HCT116 (cell line): ENCODE measurements around the gene MYADML2. TPM values are rescaled to one million over a fixed set of nuclear protein-coding genes. Genes with fewer than 3 reads are reported as not detected.

ENCODE experiments used
- ATAC-seq: fragments of 200-7000 bp; cut with Tn5 transposase; 2 replicates; pipeline ENCODE4 v1.9.1; 2020; ENCODE audit warnings: mild to moderate bottlenecking, moderate library complexity
- BruUV-seq: library from RNA; stranded (reverse); fragments of 400-500 nt; replicated peaks from 2 replicates; lab custom pipeline; 2021; lab: Mats Ljungman, UMichigan
- CTCF ChIA-PET: fragments of 300-600 bp; sonication (Branson Sonifier 250); formaldehyde crosslinking; loops from one replicate; lab custom pipeline; 2021; ENCODE audit warnings: antibody characterized with exemption; lab: Charles Lee
- POLR2A ChIA-PET: fragments of 300-600, 350-600 bp; sonication (Branson Sonifier 250); formaldehyde crosslinking; loops from one replicate; lab custom pipeline; 2021; ENCODE audit warnings: antibody characterized with exemption; lab: Charles Lee
- RAD21 ChIA-PET, 2 experiments: fragments of 300-600 bp; sonication (Branson Sonifier 250); formaldehyde crosslinking; loops; one replicate each; lab custom pipeline; 2023; ENCODE audit warnings: low total read pairs in 2 of 2; ENCODE audit not compliant: uncharacterized antibody in 2 of 2, unreplicated experiment in 2 of 2, low non-redundant PET in 1 of 2; lab: Charles Lee
- DNase-seq: peaks from one replicate; pipeline ENCODE4 v3.0.0-alpha.2; 2010; ENCODE audit warnings: low read depth, low spot score
- H2AFZ ChIP-seq: fragments of 200-600 bp; shearing (Covaris generic), sonication (generic); 2 replicates; pipeline ENCODE4 v1.6.1; 2017; ENCODE audit warnings: low read depth, mixed run types, mixed read lengths, antibody characterized with exemption, low read length; ENCODE audit not compliant: poor library complexity, severe bottlenecking
- H3K27ac ChIP-seq: 2 replicates; pipeline ENCODE4 v1.5.1; 2012; ENCODE audit warnings: low read depth, low read length
- H3K27me3 ChIP-seq: fragments of 200-600 bp; sonication (generic); 2 replicates; pipeline ENCODE4 v1.6.1; 2016; ENCODE audit warnings: mixed run types, low read length, mixed read lengths; ENCODE audit not compliant: insufficient read depth
- H3K36me3 ChIP-seq, 2 experiments: fragments of 200-500 bp in 1 of 2; fragments of 200-600 bp in 1 of 2; sonication (Bioruptor generic) in 1 of 2; sonication (generic) in 1 of 2; 2 replicates each; pipeline versions ENCODE4 v1.5.1 to v1.6.1; 2014 to 2016; ENCODE audit warnings: low read length in 2 of 2, inconsistent platforms in 1 of 2, mixed read lengths in 1 of 2, mixed run types in 1 of 2; ENCODE audit not compliant: insufficient read depth in 2 of 2, control insufficient read depth in 1 of 2
- H3K4me1 ChIP-seq, 2 experiments: fragments of 200-600 bp in 1 of 2; sonication (generic) in 1 of 2; 2 replicates each; pipeline versions ENCODE4 v1.5.1 to v1.6.1; 2012 to 2017; ENCODE audit warnings: low read length in 2 of 2, inconsistent platforms in 1 of 2, mild to moderate bottlenecking in 1 of 2, mixed read lengths in 1 of 2, mixed run types in 1 of 2, moderate library complexity in 1 of 2; ENCODE audit not compliant: insufficient read depth in 2 of 2, control insufficient read depth in 1 of 2
- H3K4me2 ChIP-seq: fragments of 200-600 bp; sonication (generic); 2 replicates; pipeline ENCODE4 v1.6.1; 2017; ENCODE audit warnings: mixed run types, low read length, mixed read lengths
- H3K4me3 ChIP-seq, 2 experiments: fragments of 200-600 bp in 1 of 2; sonication (generic) in 1 of 2; replicated peaks in 1 of 2; 2 replicates each; pipeline ENCODE4 v1.5.1; 2011 to 2016; ENCODE audit warnings: low read length in 2 of 2, control low read depth in 1 of 2, low read depth in 1 of 2, mild to moderate bottlenecking in 1 of 2, mixed read lengths in 1 of 2, mixed run types in 1 of 2
- H3K79me2 ChIP-seq: fragments of 200-600 bp; sonication (generic); 2 replicates; pipeline ENCODE4 v1.6.1; 2017; ENCODE audit warnings: mild to moderate bottlenecking, mixed run types, low read length, moderate library complexity, mixed read lengths; ENCODE audit not compliant: insufficient read depth
- H3K9ac ChIP-seq: fragments of 200-600 bp; sonication (generic); 2 replicates; pipeline ENCODE4 v1.6.1; 2016; ENCODE audit warnings: low read length, mixed read lengths
- H3K9me2 ChIP-seq: fragments of 200-600 bp; sonication (generic), shearing (Covaris generic); 2 replicates; pipeline ENCODE4 v1.6.1; 2017; ENCODE audit warnings: mixed run types, mild to moderate bottlenecking, moderate library complexity; ENCODE audit not compliant: insufficient read depth
- H3K9me3 ChIP-seq, 2 experiments: fragments of 200-500 bp in 1 of 2; fragments of 200-600 bp in 1 of 2; sonication (Bioruptor generic) in 1 of 2; sonication (generic) in 1 of 2; 2 replicates each; pipeline ENCODE4 v1.6.1; 2014 to 2017; ENCODE audit warnings: low read length in 2 of 2, mixed read lengths in 2 of 2, inconsistent platforms in 1 of 2, low read depth in 1 of 2, mild to moderate bottlenecking in 1 of 2, mixed run types in 1 of 2, moderate library complexity in 1 of 2; ENCODE audit not compliant: control insufficient read depth in 1 of 2, insufficient read depth in 1 of 2
- H4K20me1 ChIP-seq: fragments of 200-600 bp; sonication (generic), shearing (Covaris generic); 2 replicates; pipeline ENCODE4 v1.6.1; 2017; ENCODE audit warnings: mixed run types, mild to moderate bottlenecking, moderate library complexity; ENCODE audit not compliant: insufficient read depth
- CEBPB ChIP-seq: IDR thresholded peaks from 2 replicates; pipeline ENCODE4 v1.6.1; 2012; ENCODE audit warnings: low read depth
- EGR1 ChIP-seq: IDR thresholded peaks from 2 replicates; pipeline ENCODE4 v1.6.1; 2012; ENCODE audit warnings: low read depth
- ELF1 ChIP-seq: IDR thresholded peaks from 2 replicates; pipeline ENCODE4 v1.6.1; 2012; ENCODE audit warnings: low read depth, borderline replicate concordance
- FOSL1 ChIP-seq: IDR thresholded peaks from 2 replicates; pipeline ENCODE4 v1.6.1; 2012; ENCODE audit warnings: low read depth
- POLR2A ChIP-seq: IDR thresholded peaks from 2 replicates; pipeline ENCODE4 v1.7.0; 2011; ENCODE audit warnings: borderline replicate concordance; ENCODE audit not compliant: insufficient read depth, insufficient read length; ENCODE audit errors: extremely low read depth
- YY1 ChIP-seq: IDR thresholded peaks from 2 replicates; pipeline ENCODE4 v1.6.1; 2011; ENCODE audit warnings: low read length, low read depth, moderate library complexity, mild to moderate bottlenecking; ENCODE audit not compliant: insufficient replicate concordance; ENCODE audit errors: extremely low read depth
- ZFX ChIP-seq: fragments of 450-650 bp; IDR thresholded peaks from 2 replicates; pipeline ENCODE4 v1.6.1; 2017
- intact Hi-C: fragments of 100-400 bp; cut with micrococcal nuclease; formaldehyde crosslinking; loops from 2 replicates; pipeline ENCODE4 v1.10.0; 2022
- total RNA-seq: library from RNA; stranded (reverse); gene quantifications from one replicate; pipeline ENCODE4 v1.2.1, GENCODE V29; 2021; ENCODE audit not compliant: unreplicated experiment
- TF ChIP-seq, protein P1 (sequence below): IDR thresholded peaks from 2 replicates; pipeline ENCODE4 v1.6.1; 2012; ENCODE audit warnings: low read depth
- TF ChIP-seq, protein P2 (sequence below): IDR thresholded peaks from 2 replicates; pipeline ENCODE4 v1.6.1; 2012

Gene MYADML2
- total RNA-seq, 1 experiment from 2014 or later = not detected

DNA sequence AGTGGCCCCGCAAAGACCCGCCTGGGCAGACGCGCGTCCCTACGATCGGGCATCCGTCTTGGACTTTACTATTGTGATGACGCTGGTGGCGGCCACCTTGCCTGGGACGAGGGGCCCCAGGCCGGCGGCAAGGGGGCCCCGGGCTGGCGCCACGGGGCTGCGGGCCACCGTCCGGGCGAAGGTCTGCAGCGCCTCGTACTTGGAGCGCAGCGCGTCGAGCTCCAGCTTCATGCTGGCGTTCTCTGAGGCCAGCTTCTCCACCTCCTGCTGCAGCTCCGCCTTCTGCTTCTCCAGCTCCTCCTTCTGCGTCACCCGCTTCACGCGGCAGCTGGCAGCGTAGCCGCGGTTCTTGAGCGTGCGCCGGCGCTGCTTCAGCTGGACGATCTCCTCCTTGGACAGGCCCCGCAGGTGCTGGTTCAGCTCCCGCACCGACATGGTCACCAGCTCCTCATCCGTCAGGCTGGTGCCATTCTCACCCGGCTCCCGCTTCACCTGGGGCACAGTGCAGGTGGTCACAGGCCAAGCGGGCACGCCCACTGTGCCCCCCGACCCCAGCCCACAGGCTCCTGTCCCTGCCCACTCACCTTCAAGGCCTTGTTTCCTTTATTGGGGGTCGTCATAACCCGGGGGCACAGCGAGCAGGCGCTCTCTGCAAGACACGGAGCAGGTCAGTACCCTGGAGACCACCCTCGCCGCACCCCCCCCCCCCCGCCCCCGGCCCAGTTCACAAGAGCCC is 24.3 kb downstream of the MYADML2 start:
- Histone ChIP-seq H3K9ac (peak overlapping the region; percentile 65), H3K4me3 (peak overlapping the region in 1 of 2 experiments; percentile 36; a peak in 2 of 4 replicates), H3K4me2 (peak overlapping the region; percentile 80), H3K4me1 (peaks cover 35 to 55% of the 10 kb centered on the region in 2 experiments), H3K27ac (peak overlapping the region; percentile 80), H3K79me2 (peaks cover 91% of the 10 kb centered on the region), H2AFZ (no peak overlapping the region), H3K9me2 (no peaks in the 10 kb centered on the region), H3K27me3 (no peaks in the 10 kb centered on the region), H3K36me3 (peaks cover 15 to 36% of the 10 kb centered on the region in 2 experiments; a peak in 3 of 4 replicates), H4K20me1 (no peaks in the 10 kb centered on the region), H3K9me3 (no peaks in the 10 kb centered on the region)
- no TSS peak for BruUV-seq
- TF ChIP-seq, protein P1, sequence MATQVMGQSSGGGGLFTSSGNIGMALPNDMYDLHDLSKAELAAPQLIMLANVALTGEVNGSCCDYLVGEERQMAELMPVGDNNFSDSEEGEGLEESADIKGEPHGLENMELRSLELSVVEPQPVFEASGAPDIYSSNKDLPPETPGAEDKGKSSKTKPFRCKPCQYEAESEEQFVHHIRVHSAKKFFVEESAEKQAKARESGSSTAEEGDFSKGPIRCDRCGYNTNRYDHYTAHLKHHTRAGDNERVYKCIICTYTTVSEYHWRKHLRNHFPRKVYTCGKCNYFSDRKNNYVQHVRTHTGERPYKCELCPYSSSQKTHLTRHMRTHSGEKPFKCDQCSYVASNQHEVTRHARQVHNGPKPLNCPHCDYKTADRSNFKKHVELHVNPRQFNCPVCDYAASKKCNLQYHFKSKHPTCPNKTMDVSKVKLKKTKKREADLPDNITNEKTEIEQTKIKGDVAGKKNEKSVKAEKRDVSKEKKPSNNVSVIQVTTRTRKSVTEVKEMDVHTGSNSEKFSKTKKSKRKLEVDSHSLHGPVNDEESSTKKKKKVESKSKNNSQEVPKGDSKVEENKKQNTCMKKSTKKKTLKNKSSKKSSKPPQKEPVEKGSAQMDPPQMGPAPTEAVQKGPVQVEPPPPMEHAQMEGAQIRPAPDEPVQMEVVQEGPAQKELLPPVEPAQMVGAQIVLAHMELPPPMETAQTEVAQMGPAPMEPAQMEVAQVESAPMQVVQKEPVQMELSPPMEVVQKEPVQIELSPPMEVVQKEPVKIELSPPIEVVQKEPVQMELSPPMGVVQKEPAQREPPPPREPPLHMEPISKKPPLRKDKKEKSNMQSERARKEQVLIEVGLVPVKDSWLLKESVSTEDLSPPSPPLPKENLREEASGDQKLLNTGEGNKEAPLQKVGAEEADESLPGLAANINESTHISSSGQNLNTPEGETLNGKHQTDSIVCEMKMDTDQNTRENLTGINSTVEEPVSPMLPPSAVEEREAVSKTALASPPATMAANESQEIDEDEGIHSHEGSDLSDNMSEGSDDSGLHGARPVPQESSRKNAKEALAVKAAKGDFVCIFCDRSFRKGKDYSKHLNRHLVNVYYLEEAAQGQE = no peak
- TF ChIP-seq CEBPB = no peak
- TF ChIP-seq FOSL1 = no peak
- no peak for TF ChIP-seq ZFX
- no peak for TF ChIP-seq EGR1
- TF ChIP-seq YY1 = no peak
- no peak for TF ChIP-seq ELF1
- TF ChIP-seq, protein P2, sequence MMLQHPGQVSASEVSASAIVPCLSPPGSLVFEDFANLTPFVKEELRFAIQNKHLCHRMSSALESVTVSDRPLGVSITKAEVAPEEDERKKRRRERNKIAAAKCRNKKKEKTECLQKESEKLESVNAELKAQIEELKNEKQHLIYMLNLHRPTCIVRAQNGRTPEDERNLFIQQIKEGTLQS = no peak
- no peak for TF ChIP-seq POLR2A
- ATAC-seq (no peak), DNase-seq (no peak)
- ChIA-PET RAD21 (no interaction called here), POLR2A (interaction anchor here (1.1 kb wide), 1 partner anchor 46 kb away, joined by 3 read pairs; no protein-coding TSS in a partner anchor), CTCF (interaction anchor here (1.0 to 1.8 kb wide), 2 partner anchors 10 to 53 kb away, joined by 3 to 4 read pairs; no protein-coding TSS in a partner anchor)
- intact Hi-C loops = no loop called here
